ENCODE data around the gene TFPT. TPM values are rescaled to one million over a fixed set of nuclear protein-coding genes. Genes with fewer than 3 reads are reported as not detected.
A peak's percentile ranks its signal among the peaks of the same experiment; 100 is the strongest.

The TFPT gene
- total RNA-seq, 1 experiment from 2014 or later = 45.4 TPM

GRCh38 chr19:54099190-54099902, 16.1 kb downstream of the TFPT start:
- no peak overlapping the region for H3K4me3 ChIP-seq (ENCODE audit: low read depth in 2 of 2, low read length in 2 of 2)
- no peak for DNase-seq (ENCODE audit: low read depth, low spot score)
- ATAC-seq = no peak
- ChIA-PET POLR2A (no interaction called here), CTCF (interaction anchor here (0.7 kb wide), 1 partner anchor 489 kb away, joined by 5 read pairs; no protein-coding TSS in a partner anchor)
- peaks cover 19% of the 10 kb centered on the region for H3K4me1 ChIP-seq (ENCODE audit: control insufficient read depth, insufficient read depth, low read length)
- intact Hi-C loops (cut with micrococcal nuclease; ENCODE audit: unreplicated experiment) (loop anchor here (5.0 kb wide), 1 partner anchor 67 kb away; no protein-coding TSS in a partner anchor), in situ Hi-C loops (cut with HindIII; ENCODE audit: low pct_unique_long_range_greater_than_20kb, low sequenced_read_pairs) (no loop called here)
- peaks cover 3% of the 10 kb centered on the region; the same call in 1 of the 2 replicates for H3K9me3 ChIP-seq (ENCODE audit: control insufficient read depth, insufficient read depth, low read depth, low read length)
- no peak for TF ChIP-seq POLR2AphosphoS5 (IDR thresholded peaks at IDR 0.05; ENCODE audit: low read depth, low read length)
- TF ChIP-seq TCF7L2 (IDR thresholded peaks at IDR 0.05; ENCODE audit: low read depth, low read length) = no peak
- no peak for TF ChIP-seq SIN3A (IDR thresholded peaks at IDR 0.05; ENCODE audit: borderline replicate concordance, insufficient read depth, low read depth, low read length)
- TF ChIP-seq, protein P1, sequence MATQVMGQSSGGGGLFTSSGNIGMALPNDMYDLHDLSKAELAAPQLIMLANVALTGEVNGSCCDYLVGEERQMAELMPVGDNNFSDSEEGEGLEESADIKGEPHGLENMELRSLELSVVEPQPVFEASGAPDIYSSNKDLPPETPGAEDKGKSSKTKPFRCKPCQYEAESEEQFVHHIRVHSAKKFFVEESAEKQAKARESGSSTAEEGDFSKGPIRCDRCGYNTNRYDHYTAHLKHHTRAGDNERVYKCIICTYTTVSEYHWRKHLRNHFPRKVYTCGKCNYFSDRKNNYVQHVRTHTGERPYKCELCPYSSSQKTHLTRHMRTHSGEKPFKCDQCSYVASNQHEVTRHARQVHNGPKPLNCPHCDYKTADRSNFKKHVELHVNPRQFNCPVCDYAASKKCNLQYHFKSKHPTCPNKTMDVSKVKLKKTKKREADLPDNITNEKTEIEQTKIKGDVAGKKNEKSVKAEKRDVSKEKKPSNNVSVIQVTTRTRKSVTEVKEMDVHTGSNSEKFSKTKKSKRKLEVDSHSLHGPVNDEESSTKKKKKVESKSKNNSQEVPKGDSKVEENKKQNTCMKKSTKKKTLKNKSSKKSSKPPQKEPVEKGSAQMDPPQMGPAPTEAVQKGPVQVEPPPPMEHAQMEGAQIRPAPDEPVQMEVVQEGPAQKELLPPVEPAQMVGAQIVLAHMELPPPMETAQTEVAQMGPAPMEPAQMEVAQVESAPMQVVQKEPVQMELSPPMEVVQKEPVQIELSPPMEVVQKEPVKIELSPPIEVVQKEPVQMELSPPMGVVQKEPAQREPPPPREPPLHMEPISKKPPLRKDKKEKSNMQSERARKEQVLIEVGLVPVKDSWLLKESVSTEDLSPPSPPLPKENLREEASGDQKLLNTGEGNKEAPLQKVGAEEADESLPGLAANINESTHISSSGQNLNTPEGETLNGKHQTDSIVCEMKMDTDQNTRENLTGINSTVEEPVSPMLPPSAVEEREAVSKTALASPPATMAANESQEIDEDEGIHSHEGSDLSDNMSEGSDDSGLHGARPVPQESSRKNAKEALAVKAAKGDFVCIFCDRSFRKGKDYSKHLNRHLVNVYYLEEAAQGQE (IDR thresholded peaks at IDR 0.05; ENCODE audit: insufficient read depth in 1 of 2, low read depth in 2 of 2, low read length in 1 of 2) = no peak
- no peak for TF ChIP-seq CTCF (IDR thresholded peaks at IDR 0.05)
- H3K27me3 ChIP-seq (ENCODE audit: control insufficient read depth, insufficient read depth, low read length) = no peaks in the 10 kb centered on the region
- H3K27ac ChIP-seq (ENCODE audit: low read length) = peak overlapping the region; percentile 62; the same call in 1 of the 2 replicates
- BruUV-seq (replicated peaks) = no TSS peak
- no peaks in the 10 kb centered on the region; the same call in 1 of the 2 replicates for H3K36me3 ChIP-seq (ENCODE audit: control insufficient read depth, insufficient read depth, low read length)

DNA sequence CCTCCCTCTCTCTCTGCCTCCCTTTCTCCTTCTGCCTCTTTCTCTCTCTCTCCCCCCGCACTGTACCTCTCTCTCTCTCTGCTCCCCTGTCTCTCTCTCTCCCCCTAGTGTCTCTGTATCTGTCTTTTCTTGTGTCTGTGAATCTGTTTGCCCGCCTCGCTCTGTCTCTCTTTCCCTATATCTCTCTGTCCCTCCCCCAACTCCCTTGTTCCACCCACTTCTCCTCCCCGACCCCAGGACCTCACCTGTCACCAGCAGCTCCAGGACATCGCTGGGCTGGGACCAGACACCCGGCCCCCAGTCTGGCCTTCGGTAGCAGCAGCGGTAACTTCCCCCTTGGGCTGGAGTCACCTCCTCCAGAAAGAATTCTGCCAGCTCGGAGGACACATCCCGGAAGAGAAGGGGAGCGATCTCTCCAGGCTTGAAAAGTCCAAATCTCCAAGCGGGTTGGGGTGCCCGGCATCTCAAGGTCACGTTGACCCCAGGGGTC, 18.8 kb downstream of the TFPT start:
- in situ Hi-C loops (cut with HindIII; ENCODE audit: low pct_unique_long_range_greater_than_20kb, low sequenced_read_pairs) = no loop called here
- peaks cover 4% of the 10 kb centered on the region; the same call in 1 of the 2 replicates for H3K9me3 ChIP-seq (ENCODE audit: control insufficient read depth, insufficient read depth, low read depth, low read length)
- peak overlapping the region; percentile 45 to 74 for H3K4me3 ChIP-seq (ENCODE audit: low read depth in 2 of 2, low read length in 2 of 2)
- ATAC-seq = peak; percentile 83
- intact Hi-C loops (cut with micrococcal nuclease; ENCODE audit: unreplicated experiment) = loop anchor here (5.0 kb wide), 1 partner anchor 64 kb away; no protein-coding TSS in a partner anchor
- peak overlapping the region; percentile 89 for H3K27ac ChIP-seq (ENCODE audit: low read length)
- ChIA-PET CTCF (interaction anchor here (0.7 to 1.1 kb wide), 4 partner anchors 15 to 190 kb away, joined by 3 to 7 read pairs (median 4); partner anchors contain the start of gene TARM1), POLR2A (interaction anchor here (0.7 kb wide), 1 partner anchor 107 kb away, joined by 3 read pairs; no protein-coding TSS in a partner anchor)
- H3K4me1 ChIP-seq (ENCODE audit: control insufficient read depth, insufficient read depth, low read length) = peaks cover 16% of the 10 kb centered on the region
- TF ChIP-seq POLR2AphosphoS5 (IDR thresholded peaks at IDR 0.05; ENCODE audit: low read depth, low read length) (no peak), TCF7L2 (IDR thresholded peaks at IDR 0.05; ENCODE audit: low read depth, low read length) (no peak), SIN3A (IDR thresholded peaks at IDR 0.05; ENCODE audit: borderline replicate concordance, insufficient read depth, low read depth, low read length) (no peak), CTCF (IDR thresholded peaks at IDR 0.05) (no peak)
- TF ChIP-seq, protein P1 (IDR thresholded peaks at IDR 0.05; ENCODE audit: insufficient read depth in 1 of 2, low read depth in 2 of 2, low read length in 1 of 2) = no peak
- no peaks in the 10 kb centered on the region for H3K36me3 ChIP-seq (ENCODE audit: control insufficient read depth, insufficient read depth, low read length)
- BruUV-seq (replicated peaks) = no TSS peak
- DNase-seq (ENCODE audit: low read depth, low spot score) = no peak
- no peaks in the 10 kb centered on the region for H3K27me3 ChIP-seq (ENCODE audit: control insufficient read depth, insufficient read depth, low read length)
